Fibroblast of upper back skin (primary cell): ENCODE results near the gene SYT7.

Experiments
- DNase-seq: peaks from one replicate; pipeline ENCODE4 v3.0.0-alpha.2; 2013

SYT7 gene

DNA sequence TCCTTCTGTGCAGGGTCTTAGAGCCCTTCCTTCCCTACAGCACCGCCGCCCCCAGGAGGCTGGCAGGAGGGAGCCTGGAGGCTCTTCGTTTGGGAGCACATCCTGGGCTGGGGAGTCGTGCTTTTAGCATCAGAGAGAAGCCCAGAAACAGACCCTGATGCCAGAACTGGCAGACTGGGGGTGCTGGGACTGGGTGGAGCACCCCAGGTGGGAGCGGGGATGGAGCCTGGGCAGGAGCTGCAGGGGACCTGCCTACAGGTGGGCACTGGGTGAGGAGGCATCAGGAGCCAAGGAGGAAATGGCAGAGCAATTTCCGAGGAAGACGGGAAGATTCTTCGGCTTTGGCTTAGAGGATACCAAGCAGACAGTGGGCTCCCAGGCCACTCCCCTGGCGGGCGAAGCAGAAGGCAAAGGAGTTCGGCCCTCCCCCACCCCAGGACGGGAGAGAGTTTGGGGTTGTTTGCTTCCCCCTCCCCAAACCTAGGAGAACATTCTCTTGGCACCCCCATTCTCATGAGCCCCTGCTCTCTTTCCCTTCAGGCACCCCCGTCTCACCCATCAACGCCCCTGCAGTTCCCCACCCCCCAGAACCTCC is 1.1 kb downstream of the SYT7 start:
- no peak for DNase-seq

DNA sequence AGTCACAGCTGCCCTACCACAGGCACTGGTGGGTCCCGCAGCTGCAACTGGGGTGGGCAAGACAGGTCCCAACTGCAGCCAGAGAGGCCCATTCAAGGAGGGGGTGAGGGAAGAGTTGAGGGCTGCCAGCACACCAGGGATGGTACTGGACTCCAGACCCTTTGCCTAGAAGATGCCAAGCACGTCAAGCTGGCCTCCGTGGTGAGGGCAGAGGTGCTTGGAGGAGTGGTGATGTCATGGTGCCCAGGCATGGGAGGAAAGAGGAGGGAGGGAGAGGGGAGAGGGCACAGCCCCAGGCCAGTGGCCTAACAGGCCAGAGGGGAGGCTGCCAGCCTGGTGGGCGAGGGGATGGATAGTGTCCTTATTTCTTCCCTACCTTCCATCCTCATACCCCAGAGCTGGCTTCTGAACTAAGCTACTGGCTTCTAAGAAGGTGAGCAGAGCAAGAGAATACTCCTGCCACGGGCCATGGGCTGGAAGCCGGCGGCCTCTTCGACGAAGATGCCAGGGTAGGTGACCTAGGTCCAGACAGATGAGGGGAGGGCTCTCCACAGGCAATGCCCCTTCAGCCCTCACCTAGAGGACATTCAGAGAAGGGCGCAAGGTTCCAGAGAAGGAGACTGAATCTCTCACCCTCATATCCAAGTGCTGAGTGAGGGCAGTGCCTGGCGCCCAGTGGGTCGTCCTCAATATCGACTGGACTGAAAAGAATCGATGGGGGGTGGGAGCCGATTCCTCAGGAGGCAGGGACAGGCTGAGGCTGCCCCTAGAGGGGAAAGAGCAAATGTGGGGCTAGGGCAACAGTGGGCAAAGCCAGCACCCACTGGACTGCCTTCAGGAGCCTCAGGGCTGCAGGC is 1.8 kb downstream of the SYT7 start:
- no peak for DNase-seq

DNA sequence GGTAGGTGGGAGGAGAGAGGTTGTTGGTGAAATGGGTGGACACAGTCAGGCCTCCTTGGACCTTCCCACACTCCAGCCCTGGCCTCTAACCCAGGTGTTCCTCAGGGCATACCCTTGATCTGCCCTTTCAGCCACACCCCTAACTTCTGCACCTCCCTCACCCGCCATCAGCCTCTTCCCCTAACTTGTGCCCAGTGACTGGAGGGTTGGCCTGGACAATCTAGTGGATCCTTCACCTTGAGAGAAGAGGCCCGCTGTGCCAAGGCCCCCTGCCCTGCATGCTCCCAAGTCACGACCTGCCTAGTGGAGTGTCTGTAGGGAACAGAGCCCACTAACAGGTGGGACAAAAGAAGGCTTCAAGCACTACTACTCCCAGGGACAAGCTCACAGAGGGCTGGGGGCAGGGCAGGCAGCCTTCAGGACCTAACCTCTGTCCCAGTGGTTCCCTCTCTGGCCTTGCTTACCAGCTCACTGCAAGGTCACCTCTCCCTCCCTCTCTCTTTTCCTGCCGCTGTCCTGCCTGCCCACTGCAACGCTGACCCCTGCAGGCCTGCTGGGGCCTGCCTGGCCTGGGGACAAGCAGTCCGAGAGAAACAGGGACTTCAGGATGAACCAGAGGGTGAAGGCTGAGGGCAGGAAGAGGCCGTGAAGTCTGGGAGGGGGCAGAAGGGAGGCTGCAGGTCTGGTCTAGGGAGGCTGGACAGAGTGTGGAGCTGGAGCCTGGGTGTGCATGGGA is 3.3 kb downstream of the SYT7 start:
- no peak for DNase-seq

DNA sequence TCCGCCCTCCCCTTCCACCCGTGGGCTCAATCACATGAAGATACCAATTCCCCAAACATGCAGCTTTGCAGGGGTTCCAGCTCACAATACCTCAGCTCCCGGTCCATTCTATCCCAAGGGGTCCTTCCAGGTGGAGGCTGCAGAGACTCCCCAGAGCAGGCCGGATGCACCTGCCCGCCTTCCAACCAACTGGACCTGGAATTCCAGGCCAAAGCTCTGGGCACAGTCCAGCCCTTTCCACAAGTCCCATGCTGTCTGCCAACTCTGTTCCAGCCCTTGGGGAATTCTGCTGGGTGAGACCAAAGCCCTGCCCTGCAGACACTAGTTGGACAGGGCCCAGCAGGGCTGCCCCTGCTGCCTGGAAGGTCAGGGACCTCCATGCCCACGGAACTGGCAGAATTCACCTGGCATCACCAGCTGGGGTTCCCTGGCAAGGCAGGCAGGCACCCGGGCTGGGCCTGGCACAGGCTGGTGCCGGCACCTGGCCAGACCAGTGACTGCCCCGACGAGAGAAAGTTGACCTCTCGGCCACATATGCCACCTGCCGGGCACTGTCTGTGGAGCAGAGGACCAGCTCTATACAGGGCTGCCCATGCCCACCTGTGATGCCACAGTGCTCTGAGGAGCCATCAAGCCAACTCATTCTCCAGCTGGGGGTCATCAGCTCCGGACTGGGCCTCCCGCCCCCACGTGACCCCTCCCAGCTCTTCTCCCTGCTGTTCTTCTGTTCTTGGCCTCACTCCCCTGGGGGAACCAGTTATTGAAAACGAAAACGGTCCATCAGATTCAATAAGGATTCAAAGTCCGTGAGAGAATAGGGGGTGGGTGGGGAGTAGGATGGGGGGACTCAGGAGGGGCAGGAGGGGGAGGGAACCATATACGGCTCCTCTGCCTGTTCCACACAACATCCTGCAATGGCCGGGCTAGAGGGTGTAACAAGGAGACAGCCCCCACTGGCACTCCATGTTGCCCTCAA is 4.7 kb downstream of the SYT7 start:
- DNase-seq = no peak

DNA sequence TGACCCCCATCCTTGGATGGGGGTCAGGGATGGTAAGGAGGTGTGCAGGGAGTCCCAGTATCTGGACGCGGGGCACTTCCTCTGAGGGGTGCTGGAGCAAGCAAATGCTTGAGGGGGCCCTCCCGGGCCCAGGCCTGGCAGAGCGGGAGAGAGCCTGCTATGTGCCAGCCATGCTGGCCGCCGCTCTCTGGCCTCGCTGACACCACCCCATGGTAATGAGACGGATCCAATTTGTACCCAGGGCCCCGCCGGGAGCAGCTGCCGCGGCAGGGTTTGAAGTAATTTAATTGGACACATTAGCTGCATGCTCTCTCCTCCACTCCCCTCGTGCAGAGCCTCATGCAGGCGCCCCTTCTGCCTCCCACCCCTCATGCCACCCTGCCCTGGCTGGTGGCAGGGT is 6.3 kb downstream of the SYT7 start:
- no peak for DNase-seq

DNA sequence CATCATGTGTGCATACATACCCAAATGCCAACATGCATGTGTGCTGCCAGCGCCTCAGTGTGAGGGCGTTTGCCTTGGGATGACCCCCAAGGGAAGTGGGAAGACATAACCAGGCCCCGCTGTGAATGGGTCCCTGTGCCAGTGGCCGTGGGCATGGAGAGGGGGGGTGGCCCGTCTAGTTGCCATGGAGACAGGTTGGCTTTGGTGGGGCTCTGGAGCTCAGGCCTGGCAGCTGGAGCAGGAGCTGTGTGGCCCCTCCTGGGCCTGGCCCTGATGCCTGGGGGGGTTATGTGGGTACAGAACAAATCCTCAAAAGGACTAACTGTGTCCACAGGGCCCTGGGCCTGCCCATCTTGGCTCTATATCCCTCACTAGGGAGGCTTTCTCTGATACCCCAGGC is 8.0 kb downstream of the SYT7 start:
- DNase-seq = no peak

DNA sequence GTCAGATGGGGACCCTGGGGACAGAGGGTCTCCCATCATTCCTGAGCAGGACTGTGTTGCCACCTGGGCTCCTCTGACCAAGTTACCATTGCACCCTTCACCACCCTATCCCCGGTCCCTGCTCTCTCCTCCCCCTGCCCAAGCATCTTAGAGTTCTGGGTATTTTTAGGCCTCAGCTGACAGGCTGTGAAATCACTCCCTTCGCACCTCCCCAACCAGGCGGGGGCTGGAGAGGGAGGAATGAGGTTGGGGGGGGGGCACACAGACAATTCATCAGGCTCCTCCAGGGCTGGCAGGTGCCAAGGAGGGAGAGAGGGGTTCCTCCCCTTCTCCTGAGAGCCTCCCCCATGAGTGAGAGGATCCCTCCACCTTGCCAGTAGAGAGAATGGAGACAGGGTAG is 9.0 kb downstream of the SYT7 start:
- DNase-seq = no peak

DNA sequence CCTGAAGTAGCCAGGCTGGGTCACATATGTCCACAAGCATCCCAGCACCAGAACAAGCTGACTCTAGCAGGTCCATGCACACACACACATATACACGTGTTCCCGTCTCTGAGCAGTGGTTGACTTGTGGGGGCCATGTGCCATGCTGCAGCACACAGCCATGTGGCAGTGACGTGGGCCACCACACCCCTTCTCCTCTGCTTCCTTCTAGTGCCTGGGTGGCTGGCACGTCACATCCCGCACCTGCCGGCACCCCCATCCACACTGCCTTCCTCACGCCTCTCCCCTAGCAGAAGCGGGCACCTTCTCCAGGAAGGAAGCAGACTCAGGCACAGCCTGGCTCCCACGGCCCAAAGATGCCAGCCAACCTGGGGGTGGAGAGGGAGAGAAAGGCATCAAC is 9.5 kb downstream of the SYT7 start:
- DNase-seq = no peak

DNA sequence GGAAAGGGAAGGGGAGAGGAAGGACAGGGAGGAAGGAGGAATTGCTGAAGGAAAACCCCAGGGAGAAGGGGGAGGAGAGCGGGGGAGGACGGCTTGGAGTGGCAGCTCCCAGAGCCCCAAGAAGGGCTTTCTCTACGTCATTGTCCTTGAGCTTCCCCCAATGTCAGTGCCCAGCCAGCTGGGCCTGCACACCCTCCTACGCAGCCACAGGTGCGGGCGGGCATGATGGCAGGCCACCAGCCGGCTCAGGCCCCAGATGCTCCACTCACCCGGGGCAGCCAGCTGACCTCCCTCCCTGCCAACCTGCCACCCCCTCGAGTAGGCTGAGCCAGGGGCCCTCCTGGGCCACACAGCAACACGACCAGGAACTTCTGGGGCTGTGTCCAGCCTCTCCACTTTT is 11.2 kb downstream of the SYT7 start:
- DNase-seq = no peak

DNA sequence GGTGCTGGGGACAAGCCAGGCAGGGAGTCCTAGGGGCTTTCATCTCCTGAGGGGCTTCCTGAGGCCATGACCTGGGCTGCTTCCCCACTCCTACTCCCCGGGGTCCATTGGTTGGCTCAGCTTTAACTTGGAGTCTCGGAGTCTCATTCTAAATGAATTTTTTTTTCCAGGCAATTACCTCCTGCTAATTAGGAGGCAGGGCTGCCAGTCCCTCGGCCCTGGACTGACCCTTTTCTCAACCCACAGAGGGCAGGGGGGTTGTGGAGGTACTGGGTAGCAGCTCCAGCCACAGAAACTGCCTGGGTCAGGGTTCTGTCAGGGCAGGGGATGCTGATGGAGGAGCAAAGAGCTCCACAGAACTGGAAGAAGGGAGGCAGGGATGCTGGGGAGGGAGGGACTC is 11.9 kb downstream of the SYT7 start:
- DNase-seq = no peak

DNA sequence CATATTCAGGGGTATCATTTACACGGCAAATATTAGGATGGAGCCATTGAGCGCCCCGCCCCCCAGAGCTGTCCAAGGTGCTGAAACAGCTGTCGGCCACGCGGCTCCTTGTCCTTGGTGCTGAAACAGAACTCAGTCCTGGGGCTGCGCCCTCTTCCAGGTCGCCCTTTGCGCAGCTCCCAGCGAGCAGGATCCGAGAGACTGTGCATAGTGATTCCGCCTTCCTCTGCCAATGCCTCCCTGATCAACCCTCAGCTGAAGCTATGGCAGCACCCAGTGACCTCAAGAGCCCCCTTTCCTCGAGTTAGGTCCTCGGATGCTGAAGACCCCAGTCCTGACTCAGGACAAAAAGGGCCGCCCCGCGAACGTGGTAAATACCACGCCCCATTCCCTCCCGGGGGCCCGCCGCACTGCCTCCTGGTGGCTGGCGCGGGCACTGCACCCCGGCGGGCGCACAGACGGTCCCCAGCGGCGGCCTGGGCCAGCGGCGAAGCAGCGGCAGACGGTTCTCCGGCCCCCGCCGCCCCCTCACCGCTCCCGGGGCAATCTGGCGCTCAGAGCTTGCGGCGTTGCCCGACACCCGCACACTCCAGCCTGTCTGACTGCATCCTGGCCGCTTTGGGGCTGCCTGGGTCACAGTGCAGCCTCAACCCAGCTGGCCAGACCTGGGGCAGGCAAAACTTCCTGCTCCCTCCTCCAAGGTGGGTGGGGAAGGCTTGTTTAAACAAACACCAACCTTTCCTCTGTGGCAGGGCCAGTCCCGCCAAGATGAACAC is 13.4 kb downstream of the SYT7 start:
- peak; percentile 70 for DNase-seq

DNA sequence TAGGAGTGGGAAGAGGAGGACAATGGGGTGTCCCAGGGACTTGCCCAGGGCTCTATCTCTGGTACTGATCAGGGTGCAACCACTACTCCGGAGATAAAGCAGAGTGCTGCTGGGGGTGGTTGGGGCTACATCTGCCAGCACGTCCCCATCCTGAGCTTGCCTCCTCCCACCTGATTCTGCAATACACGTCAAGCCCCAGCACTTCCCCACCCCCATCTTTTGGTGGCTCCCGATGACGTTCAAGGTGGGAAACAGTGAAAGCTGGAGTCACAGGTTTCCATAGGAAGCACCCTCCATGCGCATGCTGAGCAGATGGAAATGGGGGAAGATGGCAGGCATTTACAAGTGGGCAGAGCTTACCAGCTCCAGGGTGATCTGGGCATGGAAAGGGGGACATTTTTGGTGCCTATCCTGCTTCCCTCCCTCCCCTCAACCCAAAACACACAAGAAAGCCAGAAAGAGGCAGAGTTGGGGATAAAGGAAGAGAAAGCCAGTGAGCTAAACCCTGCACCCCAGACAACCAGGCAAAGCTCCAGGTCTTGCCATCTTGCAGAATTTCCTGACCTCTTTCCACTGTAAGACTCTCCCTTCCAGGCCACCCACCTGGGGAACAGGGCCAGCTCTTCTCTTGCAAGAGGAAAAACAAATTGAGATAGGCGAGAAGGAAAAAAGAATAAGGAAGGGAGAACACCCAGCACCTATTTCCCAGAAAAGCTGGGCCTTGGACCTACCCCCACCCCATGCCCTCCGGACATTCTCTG is 15.8 kb downstream of the SYT7 start:
- DNase-seq = no peak

DNA sequence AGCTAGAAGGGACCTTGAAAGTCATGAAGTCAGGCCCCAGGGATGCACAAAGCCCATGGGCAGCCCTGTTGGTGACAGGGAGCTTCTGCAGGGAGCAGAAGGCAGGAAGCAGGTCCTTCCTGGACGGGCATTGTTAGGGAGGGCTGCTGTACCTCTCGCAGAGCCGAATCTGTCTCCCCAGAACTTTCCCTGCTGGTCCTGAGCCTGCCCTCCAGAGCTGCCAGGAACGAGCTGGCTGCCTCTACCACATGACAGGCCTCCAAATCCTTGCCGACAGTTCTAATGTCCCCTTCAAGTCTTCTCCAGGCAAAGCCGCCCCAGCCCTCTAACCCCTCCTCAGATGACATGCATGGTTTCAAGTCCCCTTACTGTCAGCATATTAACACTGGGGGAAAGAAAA is 20.1 kb downstream of the SYT7 start:
- no peak for DNase-seq

DNA sequence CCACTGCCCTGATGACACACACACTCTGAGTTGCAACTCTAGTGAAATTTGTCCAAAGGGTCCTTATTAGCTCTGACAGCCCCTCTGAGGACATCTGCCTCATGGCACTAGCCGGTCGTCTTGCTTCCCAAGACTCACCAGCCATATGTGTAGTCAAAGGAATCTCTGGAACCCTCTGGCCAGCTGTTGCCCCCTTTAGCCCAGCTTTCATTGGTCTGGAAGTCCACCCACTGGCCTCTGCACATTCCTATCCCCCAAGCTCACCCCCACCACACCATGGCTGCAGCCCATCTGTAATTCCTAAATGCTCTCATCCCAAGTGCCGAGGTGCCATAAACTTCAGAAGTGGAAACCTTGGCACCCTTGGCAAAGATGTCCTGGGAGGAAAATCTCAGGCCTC is 24.3 kb downstream of the SYT7 start:
- DNase-seq = no peak

DNA sequence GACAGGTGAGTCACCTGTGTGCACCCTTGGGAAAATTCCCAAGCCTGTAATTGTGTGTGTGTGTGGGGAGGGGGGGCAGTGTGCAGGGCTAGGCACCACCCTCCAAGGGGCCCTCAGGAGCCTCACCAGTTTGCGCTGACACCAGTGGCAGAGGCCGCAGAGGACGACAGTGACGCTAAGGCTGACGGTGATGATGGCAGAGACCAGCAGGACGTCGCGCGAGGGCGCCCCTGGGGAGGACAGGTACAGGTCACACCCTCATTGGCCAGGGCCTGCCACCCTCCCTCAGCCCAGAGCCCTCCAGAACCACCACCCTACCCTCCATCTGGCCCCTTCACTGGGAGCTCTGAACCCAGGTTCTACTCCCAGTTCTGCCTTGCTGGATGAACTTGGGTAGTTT is 24.9 kb downstream of the SYT7 start:
- DNase-seq = no peak

DNA sequence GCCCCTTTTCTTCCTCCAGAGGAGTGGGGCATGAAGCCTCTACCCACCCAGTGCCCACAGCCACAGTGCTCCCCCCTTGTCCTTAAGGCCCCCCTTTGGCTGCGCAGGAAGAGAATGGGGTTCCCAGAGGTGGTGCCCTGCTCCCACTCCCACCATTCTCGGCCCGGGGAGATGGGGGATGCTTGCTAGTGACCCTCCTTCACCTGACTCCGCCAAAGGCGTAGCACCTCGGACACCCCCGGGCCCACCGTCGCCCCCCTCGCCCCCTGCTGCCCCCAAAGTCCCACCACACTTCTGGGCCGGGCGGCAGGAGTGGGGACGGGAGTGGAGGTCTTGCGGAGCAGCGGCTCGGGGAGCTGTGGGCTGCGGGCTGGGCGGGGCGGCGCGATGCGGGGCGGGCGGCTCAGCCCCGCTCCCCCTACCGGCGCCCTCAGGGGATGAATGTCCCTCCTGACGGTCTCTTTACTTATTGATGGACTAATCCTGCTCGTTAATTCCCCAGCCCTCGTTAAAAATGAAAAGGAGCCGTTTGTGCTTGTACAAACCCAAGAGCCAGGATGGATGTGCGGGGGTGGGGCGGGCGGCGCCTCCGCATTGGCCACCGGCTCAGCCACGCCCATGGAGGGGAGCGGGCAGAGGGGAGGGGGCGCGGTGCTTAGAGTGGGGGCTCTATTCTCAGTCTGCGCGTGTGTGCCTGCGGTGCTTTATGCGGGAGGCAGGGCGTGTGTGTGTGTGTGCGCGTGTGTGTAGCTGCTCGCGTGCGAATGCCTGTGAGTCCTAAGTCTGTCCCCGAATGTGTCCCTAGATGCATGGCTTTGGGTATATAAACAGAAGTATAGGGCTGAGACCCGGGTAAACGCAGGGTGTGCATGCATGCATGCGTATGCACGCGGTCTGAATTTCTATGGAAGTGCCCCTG is 25.6 kb downstream of the SYT7 start:
- DNase-seq = no peak

DNA sequence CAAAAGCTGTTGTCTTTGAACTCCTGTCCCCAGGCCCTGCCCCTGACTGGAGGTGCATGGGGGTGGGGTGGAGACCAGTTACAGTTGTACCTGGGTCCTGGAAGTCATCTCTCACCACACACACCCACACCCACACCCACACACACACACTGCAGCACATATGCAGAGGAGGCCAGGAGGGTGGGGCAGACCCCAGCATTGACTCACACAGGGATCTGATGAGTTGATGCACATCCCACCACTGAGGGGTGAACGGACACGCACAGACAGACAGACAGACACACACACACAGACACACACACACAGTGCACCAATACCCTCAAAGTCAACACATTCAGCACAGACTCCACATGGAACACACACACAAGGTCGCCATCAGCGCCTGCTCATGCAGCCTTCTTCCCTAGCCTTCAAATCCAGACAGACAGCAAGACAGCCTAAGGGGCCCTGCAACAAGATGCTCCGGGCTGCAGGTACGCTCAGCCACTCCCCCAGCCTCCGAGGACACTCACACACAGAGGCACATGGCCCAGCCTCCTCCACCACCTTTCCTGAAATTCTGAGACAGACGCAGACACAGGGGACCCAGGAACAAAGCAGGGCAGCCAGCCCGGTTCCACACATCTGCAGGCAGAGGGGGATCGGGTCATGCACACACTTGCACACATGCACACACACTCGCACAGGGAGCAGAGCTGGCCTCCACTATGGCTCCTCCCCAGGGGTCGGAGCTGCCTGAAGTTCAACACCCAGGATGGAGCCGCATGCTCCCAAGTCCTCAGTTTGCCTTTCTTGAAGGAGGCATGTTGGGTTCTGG is 26.5 kb downstream of the SYT7 start:
- DNase-seq = no peak

DNA sequence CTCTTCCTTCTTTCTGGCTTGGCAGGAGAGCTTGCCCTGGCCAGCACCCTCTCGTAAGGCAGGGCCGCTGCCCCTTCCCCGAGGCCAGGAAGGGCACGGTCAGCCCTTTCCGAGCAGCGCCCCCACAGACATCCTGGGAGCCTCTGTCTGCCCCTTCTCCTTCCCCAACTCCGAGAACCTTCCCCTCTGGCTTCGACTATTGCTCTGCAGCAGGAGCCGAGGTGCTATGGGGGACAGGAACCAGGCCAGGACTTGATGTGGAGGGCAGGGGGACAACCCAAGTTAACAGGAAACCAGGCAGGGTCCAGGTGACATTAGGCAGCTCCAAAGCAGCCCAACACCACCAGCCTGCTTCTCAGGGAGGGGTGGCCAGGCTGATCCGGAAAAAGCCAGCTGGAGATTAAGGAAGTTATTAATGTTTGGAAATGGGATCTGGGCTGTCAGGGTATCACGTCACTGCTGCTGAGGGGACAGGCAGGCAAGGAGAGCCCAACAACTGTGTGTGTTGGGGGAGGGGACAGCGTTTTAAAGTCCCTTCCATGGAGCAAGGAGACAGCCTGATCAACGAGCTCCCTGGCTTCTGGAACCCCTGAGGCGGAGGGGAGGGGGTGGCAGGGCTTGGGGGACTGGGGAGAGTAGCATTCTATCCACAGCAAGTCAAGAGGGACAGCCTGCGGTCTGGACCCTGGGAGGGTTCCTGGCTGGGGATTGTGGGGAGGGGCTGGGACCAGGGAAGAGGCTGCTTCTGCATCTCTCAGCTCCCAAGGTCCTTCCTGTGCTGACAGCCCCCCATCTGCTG is 27.3 kb downstream of the SYT7 start:
- no peak for DNase-seq
